HUES6 (cell line): Measurements from ENCODE around the gene TTC9.

Source experiments
- H3K27ac ChIP-seq: 2 replicates; pipeline ENCODE4 v1.7.0; 2013; ENCODE audit warnings: low read depth, mild to moderate bottlenecking, low read length, inconsistent platforms
- H3K27me3 ChIP-seq: 2 replicates; pipeline ENCODE4 v1.6.1; 2013; ENCODE audit warnings: low read length; ENCODE audit not compliant: control insufficient read depth, insufficient read depth
- H3K36me3 ChIP-seq: 2 replicates; pipeline ENCODE4 v1.6.1; 2013; ENCODE audit warnings: low read length; ENCODE audit not compliant: control insufficient read depth, insufficient read depth
- H3K4me1 ChIP-seq: 2 replicates; pipeline ENCODE4 v1.6.1; 2013; ENCODE audit warnings: low read length; ENCODE audit not compliant: control insufficient read depth, insufficient read depth
- H3K4me3 ChIP-seq: 2 replicates; pipeline ENCODE4 v1.5.1; 2013; ENCODE audit warnings: low read depth, low read length
- H3K9ac ChIP-seq: one replicate; pipeline ENCODE4 v1.6.1; 2013; ENCODE audit warnings: mild to moderate bottlenecking, low read length
- H3K9me3 ChIP-seq: 2 replicates; pipeline ENCODE4 v1.6.1; 2013; ENCODE audit warnings: low read depth, low read length; ENCODE audit not compliant: control insufficient read depth, insufficient read depth

Gene TTC9

GRCh38 chr14:70618314-70618713 lies 23.4 kb upstream of the TTC9 start:
- H3K36me3 ChIP-seq = no peaks in the 10 kb centered on the region
- H3K4me3 ChIP-seq = no peak overlapping the region
- H3K9me3 ChIP-seq = no peaks in the 10 kb centered on the region
- H3K4me1 ChIP-seq = no peaks in the 10 kb centered on the region
- H3K9ac ChIP-seq = no peak overlapping the region
- H3K27me3 ChIP-seq = no peaks in the 10 kb centered on the region
- H3K27ac ChIP-seq = no peak overlapping the region

DNA sequence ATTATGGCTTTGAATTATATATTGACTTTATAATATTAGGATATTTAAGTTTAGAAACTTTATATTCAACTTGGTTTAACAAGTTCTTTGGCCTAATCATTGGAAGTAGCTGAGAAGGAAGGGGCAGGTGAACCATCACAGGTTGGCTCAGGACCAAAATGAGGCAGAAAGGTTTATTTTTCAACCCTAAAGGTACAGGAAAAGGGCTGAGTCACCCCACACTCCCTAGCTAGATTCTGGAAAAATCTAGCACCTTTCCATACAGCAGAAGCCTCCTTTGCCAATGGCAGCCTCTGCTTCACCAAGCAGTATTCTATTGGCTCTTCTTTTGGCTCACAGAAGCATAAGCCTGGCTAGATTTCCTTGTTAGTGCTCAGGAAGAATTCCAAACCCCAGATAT lies 22.0 kb upstream of the TTC9 start:
- Histone ChIP-seq H3K4me1 (no peaks in the 10 kb centered on the region), H3K4me3 (no peak overlapping the region), H3K27me3 (no peaks in the 10 kb centered on the region), H3K36me3 (no peaks in the 10 kb centered on the region), H3K27ac (no peak overlapping the region), H3K9me3 (no peaks in the 10 kb centered on the region), H3K9ac (no peak overlapping the region)

DNA sequence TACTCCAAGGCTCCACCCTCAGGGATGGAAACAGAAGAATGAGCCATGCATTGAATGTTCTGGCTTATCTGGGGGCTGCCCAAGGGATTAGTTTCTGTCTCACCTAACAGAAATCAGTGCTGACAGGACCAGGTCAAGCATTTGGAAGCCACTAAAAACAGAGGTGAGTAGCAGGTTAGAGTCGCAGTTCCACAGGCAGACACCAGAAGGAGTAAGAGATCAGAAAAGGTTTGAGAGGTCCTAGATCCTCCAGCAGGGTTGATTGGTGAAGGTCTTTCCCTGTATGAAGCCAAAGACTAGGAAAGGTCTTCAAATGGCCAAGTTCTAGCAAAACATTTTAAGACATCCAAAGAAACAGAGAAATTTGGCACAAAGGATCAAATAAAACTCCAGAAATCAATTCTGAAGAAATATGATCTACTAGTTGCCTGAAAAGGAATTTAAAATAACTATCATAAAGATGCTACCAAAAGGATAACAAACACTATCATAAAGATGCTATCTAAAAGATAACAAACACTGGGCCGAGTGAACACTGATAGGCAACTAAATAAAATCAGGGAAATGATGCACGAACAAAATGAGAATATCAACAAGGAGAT lies 19.5 kb upstream of the TTC9 start:
- H3K27me3 ChIP-seq = no peaks in the 10 kb centered on the region
- H3K36me3 ChIP-seq = no peaks in the 10 kb centered on the region
- no peak overlapping the region for H3K9ac ChIP-seq
- H3K4me1 ChIP-seq = no peaks in the 10 kb centered on the region
- H3K4me3 ChIP-seq = no peak overlapping the region
- peaks cover 8% of the 10 kb centered on the region; the same call in 1 of the 2 replicates for H3K9me3 ChIP-seq
- no peak overlapping the region for H3K27ac ChIP-seq

GRCh38 chr14:70624972-70625371 lies 16.7 kb upstream of the TTC9 start:
- no peaks in the 10 kb centered on the region for H3K27me3 ChIP-seq
- no peaks in the 10 kb centered on the region for H3K4me1 ChIP-seq
- H3K9me3 ChIP-seq = peaks cover 11% of the 10 kb centered on the region; the same call in 1 of the 2 replicates
- H3K27ac ChIP-seq = no peak overlapping the region
- no peak overlapping the region for H3K4me3 ChIP-seq
- H3K9ac ChIP-seq = no peak overlapping the region
- no peaks in the 10 kb centered on the region for H3K36me3 ChIP-seq

DNA sequence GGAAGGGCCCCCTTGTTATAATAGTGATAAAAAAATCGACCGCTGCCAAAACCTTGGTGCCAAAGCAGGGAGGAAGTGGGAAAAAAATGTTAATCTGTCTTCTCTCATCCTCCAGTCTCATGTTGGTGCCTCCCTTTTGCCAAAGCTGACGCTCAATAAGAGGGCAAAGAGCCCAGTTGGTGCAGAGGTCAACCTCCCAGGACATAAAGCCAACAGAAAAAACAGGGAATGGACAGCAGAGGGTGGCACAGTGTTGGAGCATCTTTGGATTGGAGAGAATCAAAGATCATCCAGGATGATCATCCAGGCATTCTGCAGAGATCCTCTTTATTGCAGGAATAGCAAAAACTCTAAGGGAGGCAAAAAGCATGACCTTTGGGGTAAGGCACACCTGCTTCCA lies 9.8 kb upstream of the TTC9 start:
- no peak overlapping the region for H3K27ac ChIP-seq
- H3K9me3 ChIP-seq = peaks cover 16% of the 10 kb centered on the region
- no peak overlapping the region for H3K4me3 ChIP-seq
- H3K27me3 ChIP-seq = no peaks in the 10 kb centered on the region
- no peak overlapping the region for H3K9ac ChIP-seq
- H3K4me1 ChIP-seq = no peaks in the 10 kb centered on the region
- H3K36me3 ChIP-seq = no peaks in the 10 kb centered on the region

DNA sequence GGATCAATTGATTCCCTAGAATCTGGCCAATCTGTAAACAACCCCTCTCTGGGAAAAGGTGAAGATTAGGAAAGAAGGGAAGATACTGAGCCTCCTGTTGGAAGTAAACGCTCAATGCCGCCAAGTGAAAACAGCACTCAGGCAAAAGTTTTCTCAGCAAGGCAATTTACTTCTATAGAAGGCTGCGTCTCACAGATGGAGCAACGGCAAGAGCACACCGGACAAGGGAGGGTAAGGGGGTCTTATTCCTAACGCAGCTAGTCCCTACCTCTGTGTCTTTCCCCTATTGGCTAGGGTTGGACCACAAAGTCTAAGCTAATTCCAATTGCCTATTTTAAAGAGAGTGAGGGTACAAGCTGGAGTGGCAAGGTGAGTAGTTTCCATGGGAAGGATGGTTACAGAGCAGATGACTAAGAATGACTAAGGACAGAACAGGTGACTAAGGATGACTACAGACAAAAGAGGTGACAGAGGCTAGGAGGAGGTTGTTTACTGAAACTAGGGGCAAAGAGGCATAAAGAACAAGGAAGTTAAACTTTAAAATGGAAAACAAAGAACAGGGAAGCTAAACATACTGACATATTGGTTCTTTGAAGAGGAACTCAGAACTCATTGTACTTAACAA lies 5.6 kb upstream of the TTC9 start:
- H3K36me3 ChIP-seq = no peaks in the 10 kb centered on the region
- H3K27me3 ChIP-seq = peaks cover 14% of the 10 kb centered on the region
- H3K27ac ChIP-seq = no peak overlapping the region
- no peak overlapping the region for H3K4me3 ChIP-seq
- peaks cover 10% of the 10 kb centered on the region; the same call in 1 of the 2 replicates for H3K4me1 ChIP-seq
- H3K9ac ChIP-seq = no peak overlapping the region
- peaks cover 12% of the 10 kb centered on the region for H3K9me3 ChIP-seq

- Histone ChIP-seq H3K27me3 (peaks cover 30% of the 10 kb centered on the region), H3K9me3 (peaks cover 12% of the 10 kb centered on the region), H3K9ac (no peak overlapping the region), H3K27ac (no peak overlapping the region), H3K4me3 (no peak overlapping the region), H3K4me1 (peaks cover 17% of the 10 kb centered on the region; the same call in 1 of the 2 replicates), H3K36me3 (no peaks in the 10 kb centered on the region)
These were observed 3.3 kb upstream of the TTC9 start for GRCh38 chr14:70638416-70638815.

GRCh38 chr14:70640938-70641547 lies 673 bp upstream of the TTC9 start:
- H3K27ac ChIP-seq = no peak overlapping the region
- H3K27me3 ChIP-seq = peaks cover 32% of the 10 kb centered on the region
- H3K4me3 ChIP-seq = peak overlapping the region; percentile 81
- peaks cover 34% of the 10 kb centered on the region for H3K4me1 ChIP-seq
- no peaks in the 10 kb centered on the region for H3K36me3 ChIP-seq
- H3K9me3 ChIP-seq = peaks cover 6% of the 10 kb centered on the region
- peak overlapping the region; percentile 46 for H3K9ac ChIP-seq

GRCh38 chr14:70642303-70643235 lies 853 bp downstream of the TTC9 start:
- H3K27ac ChIP-seq = no peak overlapping the region
- H3K4me1 ChIP-seq = peaks cover 49% of the 10 kb centered on the region
- no peaks in the 10 kb centered on the region for H3K36me3 ChIP-seq
- H3K9me3 ChIP-seq = no peaks in the 10 kb centered on the region
- peak overlapping the region; percentile 71 for H3K9ac ChIP-seq
- H3K27me3 ChIP-seq = peaks cover 32% of the 10 kb centered on the region
- H3K4me3 ChIP-seq = peak overlapping the region; percentile 81

DNA sequence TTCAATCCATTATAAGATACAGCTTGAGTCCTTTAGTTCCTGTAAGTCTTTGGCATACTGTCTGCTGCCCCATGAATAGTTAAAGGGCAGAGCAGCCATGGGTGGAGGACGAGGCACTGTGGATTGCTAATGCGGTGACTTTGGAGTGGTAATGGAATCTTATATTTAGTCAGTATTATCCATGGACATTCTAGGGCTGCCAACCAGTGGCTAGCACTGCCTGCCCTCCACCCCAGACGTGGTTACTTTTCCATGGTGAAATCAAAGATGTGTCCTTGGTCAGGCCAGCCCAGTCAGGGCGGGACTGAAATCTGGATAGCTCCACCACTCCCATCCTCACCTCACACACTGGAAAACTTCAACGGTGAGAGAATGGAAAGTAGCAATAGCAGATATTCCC lies 2.3 kb downstream of the TTC9 start:
- no peak overlapping the region for H3K27ac ChIP-seq
- H3K4me3 ChIP-seq = peak overlapping the region; percentile 81
- peaks cover 32% of the 10 kb centered on the region for H3K27me3 ChIP-seq
- H3K36me3 ChIP-seq = no peaks in the 10 kb centered on the region
- H3K9me3 ChIP-seq = no peaks in the 10 kb centered on the region
- no peak overlapping the region for H3K9ac ChIP-seq
- H3K4me1 ChIP-seq = peaks cover 55% of the 10 kb centered on the region
